Spleen (tissue), 11 donors: ENCODE results near the gene SLC38A8. TPM values are rescaled to one million over a fixed set of nuclear protein-coding genes. Genes with fewer than 3 reads are reported as not detected.
A peak's percentile ranks its signal among the peaks of the same experiment; 100 is the strongest.

Experiments used
- DNase-seq: peaks from one replicate; pipeline ENCODE4 v3.0.0-alpha.2; 2020
- H3K27ac ChIP-seq, 8 donors: fragments of 200-600 bp; sonication (generic) in 7 of 8; 1 replicate in 4 of 8; 2 replicates in 4 of 8; pipeline versions ENCODE4 v1.5.0 to v1.8.0; 2016 to 2021; ENCODE audit warnings: inconsistent platforms in 4 of 8, mild to moderate bottlenecking in 4 of 8, moderate library complexity in 1 of 8
- H3K27me3 ChIP-seq, 7 donors: fragments of 200-600 bp; sonication (generic) in 6 of 7; replicated peaks in 1 of 7; 1 replicate in 4 of 7; 2 replicates in 3 of 7; pipeline versions ENCODE4 v1.5.0 to v1.8.0; 2016 to 2021; ENCODE audit warnings: inconsistent platforms in 3 of 7, mild to moderate bottlenecking in 1 of 7
- H3K36me3 ChIP-seq, 6 donors: fragments of 200-600 bp; sonication (generic) in 5 of 6; 1 replicate in 4 of 6; 2 replicates in 2 of 6; pipeline versions ENCODE4 v1.5.0 to v1.8.0; 2016 to 2021; ENCODE audit warnings: inconsistent platforms in 2 of 6
- H3K4me1 ChIP-seq, 6 donors: fragments of 200-600 bp; sonication (generic) in 5 of 6; 1 replicate in 3 of 6; 2 replicates in 3 of 6; pipeline versions ENCODE4 v1.5.0 to v1.8.0; 2016 to 2021; ENCODE audit warnings: inconsistent platforms in 3 of 6
- H3K4me3 ChIP-seq, 8 donors: fragments of 200-600 bp; sonication (generic) in 7 of 8; 1 replicate in 4 of 8; 2 replicates in 4 of 8; pipeline versions ENCODE4 v1.5.0 to v1.8.0; 2016 to 2021; ENCODE audit warnings: inconsistent platforms in 4 of 8, mild to moderate bottlenecking in 4 of 8, moderate library complexity in 2 of 8
- H3K9me3 ChIP-seq, 8 donors: fragments of 200-600 bp; sonication (generic) in 7 of 8; 1 replicate in 4 of 8; 2 replicates in 4 of 8; pipeline versions ENCODE4 v1.5.0 to v1.8.0; 2016 to 2021; ENCODE audit warnings: inconsistent platforms in 4 of 8
- POLR2A ChIP-seq, 3 donors: fragments of 450-650 bp; IDR thresholded peaks; one replicate each; pipeline ENCODE4 v1.5.1; 2017; ENCODE audit warnings: antibody characterized with exemption in 3 of 3, mild to moderate bottlenecking in 1 of 3
- POLR2AphosphoS5 ChIP-seq, 3 donors: sonication (generic); formaldehyde crosslinking; IDR thresholded peaks; one replicate each; pipeline ENCODE4 v1.5.1; 2017; ENCODE audit warnings: antibody characterized with exemption in 3 of 3
- WGBS, 5 donors: extraction: QIAGEN DNeasy Blood & Tissue Kit in 3 of 5; methylation state at CpG; one replicate each; pipeline versions ENCODE4 v1.1.5 to v1.1.7; 2013 to 2018; 5-methylcytosine and 5-hydroxymethylcytosine counted together
- intact Hi-C: fragments of 100-400 bp; cut with DNase I; formaldehyde crosslinking; loops from one replicate; pipeline ENCODE4 v1.15.0; 2023; ENCODE audit warnings: low total_unique reads
- polyA plus RNA-seq, 3 donors: library from polyadenylated mRNA; stranded (reverse); fragments of 200-250 nt; gene quantifications; one replicate each; pipeline ENCODE4 v1.2.1, GENCODE V29; 2013
- total RNA-seq, 7 donors: library from RNA; depleted of rRNA in 3 of 7; stranded (reverse); fragments of >200 nt in 3 of 7; fragmentation: NEBNext Ultra II Directional in 4 of 7; extraction: Animal tissue kit (Norgen Biotek cat#: 25700) in 4 of 7; gene quantifications; one replicate each; pipeline versions ENCODE4 v1.1.0 to v1.2.1, GENCODE V29; 2016 to 2021
- TF ChIP-seq, protein P1 (sequence below), 11 experiments: fragments of 200-600 bp in 7 of 11; fragments of 450-650 bp in 4 of 11; sonication (generic) in 4 of 11; IDR thresholded peaks in 8 of 11; conservative IDR thresholded peaks in 3 of 11; 1 replicate in 7 of 11; 2 replicates in 4 of 11; pipeline versions ENCODE4 v1.4.0 to v1.8.0; 2016 to 2021; ENCODE audit warnings: antibody characterized with exemption in 11 of 11, inconsistent platforms in 4 of 11, mild to moderate bottlenecking in 1 of 11
- donor health status: healthy with polysubstance abuse.
- donor health status: DM: no; HTN: no; CAD: no; lungs with moderate emphysema.
- donor health status: DM: no; HTN: no; CAD: no.
- donor health status: Bipolar disorder and iron deficiency.
- donor health status: healthy.
- donor health status: DM: no; HTN: no; CAD: no.
- donor health status: DM: yes; HTN: yes; CAD: no.

Gene SLC38A8
- total and polyA plus RNA-seq, 10 donors = 0.37 TPM; not detected in 9

DNA sequence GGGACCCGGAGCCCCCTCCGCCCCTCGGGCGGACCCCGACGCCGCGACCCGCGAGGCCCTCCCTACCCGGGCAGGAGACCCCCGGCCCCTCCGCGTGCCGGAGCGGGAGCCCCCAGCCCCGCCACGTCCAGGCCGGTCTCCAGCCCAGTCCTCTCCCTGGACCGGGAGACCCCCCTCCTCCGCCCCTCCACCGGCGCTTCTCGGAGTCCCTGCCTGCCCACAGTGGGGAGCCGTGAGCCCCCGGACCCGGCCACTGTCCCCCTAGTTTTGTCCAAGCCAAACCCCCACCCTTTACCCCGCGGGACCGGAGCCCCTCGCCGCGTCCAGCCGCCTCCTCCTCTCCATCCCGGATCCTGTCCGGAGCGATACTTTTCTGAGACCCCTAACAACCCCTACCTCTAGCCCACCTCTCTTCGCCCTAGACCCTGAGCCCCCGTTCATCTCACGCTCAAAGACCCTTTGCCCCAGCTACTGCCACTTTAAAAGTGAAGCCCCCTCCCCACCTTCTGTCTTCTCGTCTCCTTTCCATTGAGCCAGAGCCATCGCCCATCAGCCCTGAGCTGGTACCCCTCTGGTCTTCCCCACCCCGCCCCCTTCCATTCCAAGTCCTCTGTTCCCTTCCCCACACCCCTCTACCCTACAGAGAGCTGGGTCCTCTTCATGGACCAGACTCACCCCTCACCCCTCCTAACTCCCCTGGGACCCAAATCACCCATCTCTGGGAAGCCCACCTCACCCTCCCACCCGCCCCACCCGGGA, 73.5 kb downstream of the SLC38A8 start:
- intact Hi-C loops = no loop called here
- Histone ChIP-seq H3K9me3 (no peaks in the 10 kb centered on the region), H3K4me3 (peak overlapping the region in 1 of 8 donors; percentile 62), H3K27ac (no peak overlapping the region), H3K36me3 (peaks cover 0 to 28% (median 12%) of the 10 kb centered on the region in 6 donors), H3K27me3 (peaks cover 0 to 53% (median 23%) of the 10 kb centered on the region in 7 donors), H3K4me1 (peaks cover 0 to 11% (median 2%) of the 10 kb centered on the region in 6 donors)
- WGBS, 5 donors = 7 to 23% (median 9%) methylated on average over 20 to 45 of the region's 45 CpGs
- TF ChIP-seq, protein P1, sequence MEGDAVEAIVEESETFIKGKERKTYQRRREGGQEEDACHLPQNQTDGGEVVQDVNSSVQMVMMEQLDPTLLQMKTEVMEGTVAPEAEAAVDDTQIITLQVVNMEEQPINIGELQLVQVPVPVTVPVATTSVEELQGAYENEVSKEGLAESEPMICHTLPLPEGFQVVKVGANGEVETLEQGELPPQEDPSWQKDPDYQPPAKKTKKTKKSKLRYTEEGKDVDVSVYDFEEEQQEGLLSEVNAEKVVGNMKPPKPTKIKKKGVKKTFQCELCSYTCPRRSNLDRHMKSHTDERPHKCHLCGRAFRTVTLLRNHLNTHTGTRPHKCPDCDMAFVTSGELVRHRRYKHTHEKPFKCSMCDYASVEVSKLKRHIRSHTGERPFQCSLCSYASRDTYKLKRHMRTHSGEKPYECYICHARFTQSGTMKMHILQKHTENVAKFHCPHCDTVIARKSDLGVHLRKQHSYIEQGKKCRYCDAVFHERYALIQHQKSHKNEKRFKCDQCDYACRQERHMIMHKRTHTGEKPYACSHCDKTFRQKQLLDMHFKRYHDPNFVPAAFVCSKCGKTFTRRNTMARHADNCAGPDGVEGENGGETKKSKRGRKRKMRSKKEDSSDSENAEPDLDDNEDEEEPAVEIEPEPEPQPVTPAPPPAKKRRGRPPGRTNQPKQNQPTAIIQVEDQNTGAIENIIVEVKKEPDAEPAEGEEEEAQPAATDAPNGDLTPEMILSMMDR (IDR thresholded peaks at IDR 0.05 in 8 of 11, conservative IDR thresholded peaks at IDR 0.05 in 3 of 11) = no peak
- no peak for TF ChIP-seq POLR2AphosphoS5 (IDR thresholded peaks at IDR 0.05)
- TF ChIP-seq POLR2A (IDR thresholded peaks at IDR 0.05) = no peak
- DNase-seq = no peak

DNA sequence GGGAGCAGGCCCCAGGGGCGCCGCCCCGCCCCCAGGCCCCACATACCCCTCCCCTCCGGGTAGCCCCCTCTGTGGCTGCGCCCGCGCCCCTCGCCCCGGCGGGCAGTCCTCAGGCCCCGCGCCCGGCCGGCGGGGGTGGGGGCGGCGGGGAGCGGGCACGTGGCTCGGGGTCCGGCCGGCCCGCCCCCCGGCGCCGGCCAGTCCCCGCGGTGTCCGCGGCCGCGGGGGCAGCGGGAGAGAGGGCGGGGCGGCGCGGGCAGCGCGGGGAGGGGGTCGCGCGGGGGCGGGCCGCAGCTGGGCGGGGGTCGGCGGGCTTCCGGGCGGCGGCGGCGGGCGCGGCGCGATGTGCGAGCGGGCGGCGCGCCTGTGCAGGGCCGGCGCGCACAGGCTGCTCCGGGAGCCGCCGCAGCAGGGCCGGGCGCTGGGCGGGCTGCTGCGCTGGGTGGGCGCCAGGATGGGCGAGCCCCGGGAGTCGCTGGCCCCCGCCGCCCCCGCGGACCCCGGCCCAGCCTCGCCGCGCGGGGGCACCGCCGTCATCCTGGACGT, 74.2 kb downstream of the SLC38A8 start:
- H3K9me3 ChIP-seq = no peaks in the 10 kb centered on the region
- H3K4me3 ChIP-seq = peak overlapping the region in 5 of 8 donors; percentile 17 to 62 (median 30)
- DNase-seq = no peak
- peaks cover 0 to 11% (median 2%) of the 10 kb centered on the region in 6 donors for H3K4me1 ChIP-seq
- 0 to 5% (median 2%) methylated on average over 1 to 83 of the region's 87 CpGs; no CpG with 5 or more reads in 1 of the 5 donors for WGBS, 5 donors
- peaks cover 0 to 46% (median 23%) of the 10 kb centered on the region in 7 donors for H3K27me3 ChIP-seq
- peaks cover 0 to 35% (median 16%) of the 10 kb centered on the region in 6 donors for H3K36me3 ChIP-seq
- intact Hi-C loops = no loop called here
- H3K27ac ChIP-seq = no peak overlapping the region
- TF ChIP-seq POLR2AphosphoS5 (IDR thresholded peaks at IDR 0.05) = no peak
- TF ChIP-seq, protein P1 (IDR thresholded peaks at IDR 0.05 in 8 of 11, conservative IDR thresholded peaks at IDR 0.05 in 3 of 11) = no peak
- TF ChIP-seq POLR2A (IDR thresholded peaks at IDR 0.05) = no peak

DNA sequence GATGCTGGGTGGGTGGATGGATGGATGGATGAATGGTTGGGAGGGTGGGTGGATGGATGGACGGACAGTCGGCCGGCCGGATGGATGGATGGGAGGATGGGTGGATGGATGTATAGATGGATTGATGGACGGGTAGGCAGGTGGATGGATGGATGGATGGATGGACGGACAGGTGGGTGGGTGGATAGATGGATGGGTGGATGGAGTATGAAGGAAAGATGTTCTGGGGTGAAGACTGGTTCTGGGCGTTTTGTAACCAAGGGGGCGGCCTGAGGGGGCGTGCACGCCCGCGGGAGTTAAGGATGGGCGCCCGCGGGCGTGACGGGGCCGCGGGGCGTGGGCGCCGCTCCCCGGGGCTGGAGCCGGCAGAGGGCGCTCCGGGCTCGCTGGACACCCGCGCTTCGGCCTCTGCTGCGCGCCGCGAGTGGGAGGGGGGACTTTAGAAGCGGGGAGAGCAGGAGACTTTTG, 74.7 kb downstream of the SLC38A8 start, which contains the start of gene NECAB2:
Gene NECAB2 (plus strand): TSS at position 407 of the 468 bp plus-strand sequence. CDS start 405 bp downstream, outside the sequence.
- TF ChIP-seq POLR2A (IDR thresholded peaks at IDR 0.05) (no peak), POLR2AphosphoS5 (IDR thresholded peaks at IDR 0.05) (no peak)
- TF ChIP-seq, protein P1 (IDR thresholded peaks at IDR 0.05 in 8 of 11, conservative IDR thresholded peaks at IDR 0.05 in 3 of 11) = peak in 9 of 11 experiments; percentile 8 to 71 (median 60)
- peak; percentile 88 for DNase-seq
- Histone ChIP-seq H3K27ac (no peak within 1 kb of the TSS), H3K27me3 (peaks cover 0 to 43% (median 23%) of the 10 kb centered on the region in 7 donors), H3K4me3 (peak within 1 kb of the TSS in 5 of 8 donors; percentile 17 to 62 (median 30)), H3K4me1 (peaks cover 0 to 11% (median 2%) of the 10 kb centered on the region in 6 donors), H3K36me3 (peaks cover 0 to 40% (median 17%) of the 10 kb centered on the region in 6 donors), H3K9me3 (no peaks in the 10 kb centered on the region)
- intact Hi-C loops = no loop called here
- 12 to 17% (median 13%) methylated on average over 29 to 35 of the region's 35 CpGs for WGBS, 5 donors

DNA sequence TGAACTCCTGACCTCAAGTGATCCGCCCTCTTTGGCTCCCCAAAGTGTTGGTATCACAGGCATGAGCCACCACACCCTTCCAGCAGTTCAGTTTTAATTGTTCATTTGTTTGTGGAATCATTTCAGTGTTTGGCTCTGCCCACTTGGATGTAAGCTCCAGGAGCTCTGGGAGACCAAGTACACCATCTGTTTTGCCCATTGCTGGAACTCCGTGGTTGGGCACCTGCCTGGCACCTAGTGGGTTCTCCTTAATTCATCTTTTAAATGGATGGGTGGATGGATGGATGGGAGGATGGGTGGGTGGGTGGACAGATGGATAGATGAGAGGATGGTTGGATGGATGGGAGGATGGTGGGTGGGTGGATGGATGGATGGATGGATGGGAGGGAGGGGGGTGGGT, 75.5 kb downstream of the SLC38A8 start:
- Histone ChIP-seq H3K27me3 (peaks cover 0 to 43% (median 23%) of the 10 kb centered on the region in 7 donors), H3K4me3 (no peak overlapping the region), H3K27ac (no peak overlapping the region), H3K4me1 (peaks cover 0 to 11% (median 2%) of the 10 kb centered on the region in 6 donors), H3K9me3 (no peaks in the 10 kb centered on the region), H3K36me3 (peaks cover 0 to 48% (median 21%) of the 10 kb centered on the region in 6 donors)
- DNase-seq = no peak
- 79 to 87% (median 82%) methylated on average over 2 of the region's 2 CpGs for WGBS, 5 donors
- TF ChIP-seq, protein P1 (IDR thresholded peaks at IDR 0.05 in 8 of 11, conservative IDR thresholded peaks at IDR 0.05 in 3 of 11) = no peak
- TF ChIP-seq POLR2A (IDR thresholded peaks at IDR 0.05) (no peak), POLR2AphosphoS5 (IDR thresholded peaks at IDR 0.05) (no peak)
- intact Hi-C loops = no loop called here
